Suppressor macrophage treated with lipopolysaccharide for 4 hours (primary cell): Measurements from ENCODE around the gene FGF18.
"Not testable (repeated sequence)": the region's sequence is repeated elsewhere in the genome, so short reads cannot be mapped to it uniquely, and the experiment has no call there.

ENCODE experiments used
- DNase-seq: peaks from one replicate; pipeline ENCODE4 v3.0.0-alpha.2; 2020

The FGF18 gene

DNA sequence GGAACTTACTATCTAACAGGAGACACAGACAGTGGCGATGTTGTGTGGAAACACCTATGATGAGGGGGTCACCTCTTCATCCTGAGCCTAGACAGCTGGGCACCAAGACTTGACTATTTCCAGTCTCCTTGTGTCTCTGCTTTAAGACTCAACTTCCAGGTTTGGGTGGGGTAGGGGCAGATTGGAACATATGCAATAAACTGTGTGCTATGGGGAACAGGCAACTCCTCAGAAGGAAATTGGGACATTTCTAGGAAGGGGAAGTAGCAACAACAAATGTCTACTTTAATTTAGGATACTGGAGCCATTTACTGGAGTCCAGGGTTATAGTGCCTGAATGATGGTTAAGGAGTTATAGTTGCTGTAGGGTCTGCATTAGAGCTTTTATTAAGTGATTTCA, 57.3 kb downstream of the FGF18 start:
- peak; percentile 3 for DNase-seq

DNA sequence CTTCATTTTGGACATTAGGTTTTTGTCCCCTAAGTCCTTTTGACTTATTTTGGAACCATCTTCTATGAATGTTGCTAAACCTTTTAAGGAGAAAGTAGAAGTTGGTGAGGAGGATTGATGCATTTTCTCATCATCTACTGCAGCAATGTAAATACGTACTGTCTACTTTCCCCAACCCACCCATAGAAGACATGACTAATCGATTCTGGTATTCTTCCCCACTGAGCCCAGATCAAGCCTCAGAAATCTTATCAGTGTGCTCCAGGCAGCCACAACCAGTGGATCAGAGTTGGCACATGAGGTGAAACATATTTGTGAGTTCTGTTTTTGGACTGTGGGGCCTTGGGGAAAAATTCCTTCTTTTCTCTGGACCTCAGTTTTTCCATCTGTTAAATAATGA, 57.7 kb downstream of the FGF18 start:
- no peak for DNase-seq

DNA sequence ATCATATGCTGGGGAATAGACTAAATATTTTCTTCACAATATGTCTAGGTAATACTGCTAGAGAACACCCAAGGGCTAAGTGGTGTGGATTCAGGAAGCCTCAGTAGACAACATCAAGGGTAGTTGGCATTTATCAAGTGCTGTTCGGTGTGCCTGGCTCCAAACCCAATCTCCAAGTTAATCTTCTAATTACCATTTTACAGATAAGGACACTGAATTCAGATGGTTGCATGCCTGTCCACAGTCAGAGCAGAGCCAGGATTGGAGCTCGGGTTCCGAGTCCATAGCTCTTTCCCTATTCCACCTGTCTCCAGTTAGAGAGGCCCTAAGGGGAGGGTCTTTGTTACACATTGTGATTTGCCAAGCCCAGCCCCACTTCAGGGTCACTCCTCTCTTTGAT, 58.2 kb downstream of the FGF18 start:
- no peak for DNase-seq

DNA sequence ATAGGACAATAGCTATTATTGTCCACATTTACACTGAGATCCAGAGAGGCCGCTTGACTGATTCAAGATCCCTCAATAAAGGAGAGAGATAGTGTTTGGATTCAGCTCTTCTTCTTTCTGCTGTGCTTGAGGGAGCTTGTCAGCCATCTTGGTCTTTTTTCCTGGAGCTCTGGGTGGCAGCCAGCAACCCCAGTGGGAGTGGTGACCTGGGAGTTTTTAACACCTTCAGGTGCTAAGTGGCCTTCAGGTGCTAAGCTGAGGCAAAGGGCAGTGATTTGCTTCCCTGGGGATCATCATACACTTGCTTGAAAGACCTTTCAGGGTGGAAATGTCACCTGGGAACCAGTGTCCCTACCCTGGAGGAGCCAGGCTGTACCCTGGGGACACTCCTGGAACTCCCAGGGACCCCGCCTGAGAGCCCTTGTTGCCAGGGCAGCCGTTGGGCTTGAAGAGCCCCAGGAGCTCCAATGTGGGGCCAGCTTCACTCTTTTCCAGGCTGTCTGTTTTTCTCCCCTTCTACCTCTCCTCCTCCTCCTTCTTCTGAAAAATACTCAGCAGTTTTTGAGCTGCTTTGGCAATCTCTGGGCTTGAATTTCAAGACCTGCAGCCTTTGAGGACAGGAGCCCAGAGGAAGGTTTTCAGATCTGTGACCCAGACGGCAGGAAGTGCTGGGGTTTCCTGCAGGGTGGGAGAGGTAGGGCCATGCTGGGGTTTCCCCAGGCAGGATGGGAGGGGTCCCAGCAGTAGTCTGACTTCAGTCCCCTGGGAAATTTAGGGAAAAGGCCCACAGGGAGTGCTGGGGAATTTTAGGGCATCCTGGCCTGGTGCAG, 59.7 kb downstream of the FGF18 start:
- no peak for DNase-seq

DNA sequence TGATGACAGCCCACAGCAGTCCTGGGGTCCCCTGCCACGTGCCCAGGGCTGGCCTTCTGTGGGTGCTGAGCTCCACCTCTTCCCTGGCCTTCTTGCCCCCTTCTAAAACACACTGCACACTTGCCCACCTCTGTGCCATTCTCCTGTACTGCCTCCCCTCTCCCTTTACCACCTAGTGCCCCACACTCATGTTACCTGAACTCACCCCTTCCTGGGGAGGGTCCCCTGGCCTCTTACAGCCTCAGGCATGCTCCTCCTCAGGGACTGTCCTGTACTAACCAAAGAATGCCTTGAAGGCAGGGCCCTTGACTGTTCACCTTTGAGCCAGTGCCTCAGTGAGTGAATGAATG, 60.3 kb downstream of the FGF18 start:
- no peak for DNase-seq

DNA sequence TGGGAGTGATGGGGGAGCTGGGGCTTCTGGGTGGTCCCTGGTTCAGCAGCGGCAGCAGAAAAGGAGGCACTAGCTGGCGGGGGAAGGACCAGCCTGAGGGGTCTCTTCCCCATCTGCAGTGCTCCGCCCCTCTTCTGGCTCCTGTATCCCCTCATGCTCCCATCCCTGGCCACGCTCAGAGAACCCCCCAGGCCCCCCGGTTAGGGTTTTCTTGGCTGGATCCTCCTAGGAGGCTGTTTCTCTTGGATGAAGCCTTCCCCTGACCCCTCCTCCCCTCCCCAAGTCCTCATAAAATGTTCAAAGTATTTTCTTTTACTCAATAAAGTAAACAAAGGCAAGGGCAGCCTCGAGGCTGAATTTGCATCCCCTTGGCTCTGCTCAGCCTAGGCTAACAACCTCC, 60.8 kb downstream of the FGF18 start:
- no peak for DNase-seq

DNA sequence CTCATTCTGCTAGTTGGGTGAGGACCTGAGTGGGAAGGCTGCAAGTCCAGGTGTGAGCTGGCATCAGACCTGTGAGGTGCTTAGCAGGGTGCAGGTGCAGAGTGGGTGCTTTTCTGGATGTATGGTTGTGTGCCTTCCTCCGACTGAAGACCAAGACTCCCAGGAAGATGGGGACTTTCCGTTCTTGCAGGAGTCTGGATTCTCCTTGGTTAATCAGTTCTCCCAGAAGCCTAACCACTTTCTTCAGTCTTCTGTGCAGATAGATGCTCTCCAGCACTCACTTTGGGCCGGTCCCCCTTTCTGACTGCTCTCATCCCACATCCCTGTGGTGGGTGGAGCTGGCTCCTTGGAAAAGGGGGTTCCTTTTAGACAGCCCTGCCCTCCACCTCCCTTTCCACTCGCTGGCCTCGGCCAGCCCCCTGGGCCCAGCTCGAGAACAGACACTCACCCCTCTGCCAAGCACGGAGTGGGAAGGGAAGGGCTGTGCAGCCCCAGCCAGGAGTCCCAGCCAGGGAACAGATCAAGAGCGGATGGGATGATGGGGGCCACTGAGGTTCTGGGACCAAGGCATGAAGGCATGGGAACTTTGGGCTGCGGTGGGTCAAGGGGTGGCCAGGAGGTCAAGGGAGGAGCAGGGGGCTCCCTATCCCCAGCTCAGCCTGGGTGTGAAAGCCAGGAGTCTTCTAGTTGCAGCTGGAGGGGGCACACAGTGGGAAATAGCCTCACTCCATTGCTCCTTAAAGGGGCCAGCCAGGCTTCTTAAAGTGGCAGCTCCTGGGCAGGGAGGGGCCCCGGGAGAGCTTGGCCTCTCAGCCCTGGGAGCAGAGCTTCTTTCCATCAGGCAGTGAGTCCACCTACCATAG, 62.4 kb downstream of the FGF18 start:
- DNase-seq, result peak; percentile 7

DNA sequence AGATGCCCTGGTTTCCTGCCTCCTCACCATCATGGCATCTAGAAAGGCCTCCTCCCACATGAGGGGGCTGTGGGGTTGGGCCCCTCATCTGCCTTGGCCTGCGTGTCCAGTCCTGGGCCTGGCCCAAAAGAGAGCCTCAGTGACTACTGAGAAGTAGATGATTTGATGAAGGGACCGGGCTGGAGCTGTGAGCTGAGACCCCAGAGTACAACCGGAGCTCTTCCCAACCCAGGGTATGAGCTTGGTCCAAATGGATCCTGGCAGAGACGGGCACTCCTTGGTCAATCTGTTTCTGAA, 62.9 kb downstream of the FGF18 start:
- no peak for DNase-seq

DNA sequence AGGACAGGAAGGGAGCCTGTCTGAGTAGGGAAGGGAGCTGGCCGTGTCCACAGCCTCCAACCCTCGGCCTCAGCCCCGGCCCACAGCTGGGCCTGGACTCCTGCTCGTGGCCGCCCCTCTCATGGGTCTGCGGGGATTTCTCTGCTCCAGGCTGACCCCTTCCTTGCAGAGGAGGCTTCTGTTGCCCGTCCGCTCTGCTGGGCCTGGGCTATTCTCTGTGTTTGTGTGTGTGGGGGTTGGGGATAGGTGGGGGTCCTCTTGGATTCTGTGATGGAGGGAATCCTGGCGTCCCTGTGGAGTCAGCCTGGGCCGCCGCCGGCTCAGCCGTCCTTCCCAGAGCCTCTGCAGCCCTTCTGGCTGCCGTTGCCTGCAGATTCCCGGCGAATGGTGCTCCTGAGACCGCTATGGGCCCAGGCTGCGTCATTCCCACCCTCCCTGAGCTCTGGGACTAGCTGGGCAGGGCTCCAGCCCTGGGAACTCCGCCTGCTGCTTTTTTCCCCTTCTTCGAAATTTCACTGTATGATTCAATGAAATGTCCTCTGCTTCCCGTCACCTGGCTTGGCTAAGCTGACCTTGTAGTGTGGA, 64.2 kb downstream of the FGF18 start:
- DNase-seq, result no peak

DNA sequence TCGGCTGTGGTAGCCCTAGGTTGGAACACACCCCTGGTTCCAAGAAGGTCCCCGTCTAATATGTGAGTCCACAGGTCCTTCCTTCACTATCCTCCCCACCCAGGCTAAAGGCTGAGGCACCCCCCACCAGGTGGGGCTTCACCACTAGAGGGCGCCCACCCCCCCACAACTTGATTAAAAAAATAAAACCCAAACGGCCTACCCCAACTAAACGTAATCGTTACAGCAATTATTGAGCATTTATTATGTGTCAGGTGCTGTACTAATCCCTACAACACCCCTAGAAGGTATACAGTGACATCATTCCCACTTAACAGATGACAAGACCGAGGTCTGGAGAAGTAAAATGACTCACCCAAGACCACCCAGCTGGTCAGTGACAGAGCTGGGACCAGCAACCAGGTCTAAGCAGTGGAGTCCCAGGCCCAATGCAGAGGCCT, 65.0 kb downstream of the FGF18 start:
- peak; percentile 54 for DNase-seq

DNA sequence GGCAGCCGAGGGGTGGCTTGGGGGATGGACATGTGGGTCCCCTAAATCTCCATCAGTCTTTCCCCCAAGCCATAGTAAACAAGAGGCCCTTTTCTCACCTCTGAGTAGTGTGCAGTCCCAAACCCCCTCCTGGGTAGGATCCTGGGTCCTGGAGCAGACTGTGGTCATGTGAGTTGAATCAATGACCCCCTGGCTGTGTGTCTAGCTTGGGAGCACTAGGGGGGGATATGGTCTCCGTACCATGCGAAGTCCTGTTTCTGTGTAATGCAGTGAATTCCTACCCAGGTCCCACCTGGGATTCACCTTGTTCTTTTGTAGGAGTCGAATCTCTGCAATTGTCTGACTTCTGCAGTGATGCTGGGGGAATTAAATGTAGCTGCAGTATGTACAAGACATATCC, 66.2 kb downstream of the FGF18 start:
- DNase-seq, result no peak

DNA sequence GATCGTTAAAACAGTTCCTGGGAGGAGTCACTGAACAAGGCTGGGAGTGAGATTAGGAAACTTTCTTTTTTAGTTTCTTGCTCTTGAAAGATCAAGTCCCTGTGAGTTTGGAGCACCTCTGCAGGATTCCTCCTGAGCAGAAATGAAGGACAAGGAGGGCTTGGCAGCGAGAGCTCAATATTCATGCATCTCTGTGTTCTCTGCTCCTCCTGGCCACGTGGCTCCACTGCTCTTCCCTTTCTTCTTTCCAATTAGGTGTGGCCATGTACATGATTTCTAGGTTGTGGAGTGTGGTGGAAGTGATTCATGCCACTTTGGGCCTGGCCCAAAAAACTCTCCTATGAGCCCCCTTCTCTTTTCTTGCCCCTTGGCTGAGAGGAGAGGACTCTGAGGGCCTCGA, 67.2 kb downstream of the FGF18 start:
- no peak for DNase-seq

DNA sequence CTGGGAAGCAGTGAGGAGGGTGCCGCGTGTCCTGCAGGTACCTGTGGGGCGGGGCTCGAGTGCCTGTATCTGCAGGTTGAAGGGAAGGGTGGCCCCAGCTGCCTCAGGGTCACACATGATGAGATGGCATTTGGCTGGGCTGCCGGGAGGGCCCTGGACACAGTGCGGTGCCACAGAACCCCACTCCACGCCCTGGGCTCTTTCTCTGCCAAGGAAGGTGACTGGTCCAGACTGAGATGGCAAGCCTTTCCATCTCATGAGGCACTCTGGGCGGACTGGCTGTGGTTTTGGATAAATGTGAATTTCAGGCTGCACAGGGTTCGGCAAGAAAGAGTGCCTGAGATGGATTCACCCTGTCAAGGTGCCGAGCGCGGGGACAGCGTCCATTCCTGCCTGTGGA, 69.4 kb downstream of the FGF18 start:
- DNase-seq, result no peak

DNA sequence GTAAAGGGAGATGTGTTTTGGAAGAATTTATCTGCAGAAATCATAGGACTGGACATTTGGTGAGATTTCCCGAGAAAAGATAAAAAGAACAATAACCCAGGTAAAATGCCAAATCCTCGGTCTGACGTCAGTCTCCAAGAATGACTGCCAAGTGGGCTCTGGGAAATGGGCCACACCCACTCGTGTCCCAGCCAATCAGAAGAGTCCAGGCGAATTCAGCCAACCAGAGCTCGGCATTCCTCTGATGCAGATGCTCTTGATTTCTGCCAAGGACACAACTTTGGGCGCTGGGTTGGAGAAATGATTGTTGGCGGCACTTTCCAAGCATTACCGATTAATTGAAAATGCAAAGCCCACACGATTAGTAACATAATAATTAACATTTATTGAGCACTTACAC, 73.3 kb downstream of the FGF18 start:
- no peak for DNase-seq

DNA sequence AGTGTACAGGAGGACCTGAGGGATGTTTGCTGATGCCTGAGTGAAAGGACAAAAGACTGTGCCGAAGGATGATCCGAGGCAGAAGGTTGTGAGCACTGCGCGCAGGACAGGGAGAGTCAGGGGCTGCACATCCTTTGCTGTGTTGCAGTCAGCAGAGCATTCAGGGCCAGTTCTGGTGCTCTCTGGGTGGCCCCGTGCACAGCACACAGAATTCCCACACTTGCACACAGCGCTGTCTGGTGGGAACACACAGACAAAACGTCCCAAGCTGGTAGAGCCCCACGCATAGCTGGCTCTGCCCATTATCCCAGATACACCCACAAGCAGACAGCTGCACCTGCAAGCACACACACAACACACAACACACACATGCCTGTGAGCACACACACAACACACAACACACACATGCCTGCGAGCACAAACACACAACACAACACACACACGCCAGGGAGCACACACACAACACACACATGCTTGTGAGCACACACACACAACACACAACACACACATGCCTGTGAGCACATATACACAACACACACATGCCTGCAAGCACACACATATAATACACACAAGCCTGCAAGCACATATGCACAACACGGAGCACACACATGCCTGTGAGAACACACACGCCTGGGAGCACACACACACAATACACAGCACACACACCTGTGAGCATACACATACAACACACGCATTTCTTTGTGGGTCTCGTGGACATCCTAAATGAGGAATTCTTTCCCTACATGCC, 74.4 kb downstream of the FGF18 start:
- DNase-seq, result no peak

DNA sequence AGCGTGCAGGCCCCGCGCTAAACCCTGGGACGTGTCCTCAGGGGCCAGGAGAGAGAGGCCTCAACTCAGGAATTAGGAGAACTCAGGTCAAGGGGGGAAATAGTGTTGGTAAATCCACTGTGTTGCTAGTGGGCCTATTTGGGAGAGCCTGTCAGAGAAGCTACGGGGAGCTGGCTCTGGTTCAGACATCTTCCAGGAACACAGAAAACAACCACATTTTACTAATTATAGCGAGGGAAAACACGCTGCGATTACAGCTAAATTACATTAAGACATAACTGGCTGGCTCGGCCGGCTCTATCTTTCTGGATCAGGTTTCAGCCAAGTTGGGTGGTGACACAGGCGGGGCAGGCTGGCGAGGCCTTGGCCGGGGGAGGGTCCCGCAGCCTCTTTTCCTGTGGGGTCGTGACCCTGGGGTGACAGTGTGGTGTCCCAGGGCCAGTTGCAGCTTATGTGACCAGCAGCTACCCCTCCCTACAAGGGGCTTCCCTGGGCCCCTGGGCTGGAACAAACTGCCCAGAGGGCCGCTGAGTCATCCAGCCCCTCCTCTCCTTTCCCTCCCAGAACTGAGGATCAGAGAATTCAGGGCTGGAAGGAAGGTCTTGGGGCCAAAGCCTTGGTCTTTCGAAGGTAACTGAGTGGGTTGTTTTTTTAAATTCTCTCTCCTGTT, 75.1 kb downstream of the FGF18 start:
- DNase-seq, result no peak

DNA sequence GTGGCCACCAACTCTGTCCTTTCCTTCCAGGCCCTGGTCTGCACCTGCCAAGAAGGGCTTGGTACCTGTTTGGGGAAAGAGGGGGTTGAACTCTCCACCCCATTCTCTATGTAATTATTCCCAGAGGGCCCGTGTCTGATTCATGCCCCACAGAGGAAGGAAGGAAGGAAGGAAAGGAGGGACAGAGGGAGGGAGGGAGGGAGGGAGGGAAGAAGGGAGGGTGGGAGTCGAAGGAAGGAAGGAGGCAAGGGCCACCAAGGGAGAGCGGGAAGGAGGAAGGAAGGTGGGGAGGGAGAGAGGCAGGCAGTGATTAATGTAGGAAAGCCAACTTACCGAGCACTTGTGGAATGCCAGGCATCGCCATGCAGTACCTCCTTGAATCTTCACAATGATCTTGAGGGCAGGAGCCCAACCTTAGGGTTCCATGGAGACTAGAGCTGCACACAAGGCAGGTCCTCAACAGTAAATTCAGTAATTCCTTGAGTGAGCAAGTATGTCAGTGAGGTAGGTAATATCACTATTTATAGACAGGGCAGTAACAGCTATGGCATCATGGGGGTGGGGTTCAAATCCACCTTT, 75.8 kb downstream of the FGF18 start:
- no peak for DNase-seq

DNA sequence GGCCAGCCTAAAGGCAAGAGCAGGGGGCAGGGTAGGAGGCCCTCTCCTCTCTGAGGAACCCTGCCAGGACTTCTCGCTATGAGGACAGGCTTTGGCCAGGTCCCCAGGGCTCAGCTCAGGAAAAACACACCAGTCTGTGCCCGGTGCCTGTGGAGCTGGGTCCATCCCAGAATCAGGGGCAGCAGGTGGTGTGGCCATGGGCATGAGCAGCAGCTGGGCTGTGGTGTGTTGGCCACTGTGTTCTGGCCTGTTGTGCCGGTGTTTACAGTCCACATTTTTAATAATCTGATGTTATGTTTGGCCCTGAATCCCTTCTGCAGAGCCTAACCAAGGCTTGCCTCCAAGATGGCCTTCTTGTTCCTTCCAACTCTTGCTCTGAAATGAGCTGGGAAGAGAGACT, 77.0 kb downstream of the FGF18 start:
- no peak for DNase-seq

DNA sequence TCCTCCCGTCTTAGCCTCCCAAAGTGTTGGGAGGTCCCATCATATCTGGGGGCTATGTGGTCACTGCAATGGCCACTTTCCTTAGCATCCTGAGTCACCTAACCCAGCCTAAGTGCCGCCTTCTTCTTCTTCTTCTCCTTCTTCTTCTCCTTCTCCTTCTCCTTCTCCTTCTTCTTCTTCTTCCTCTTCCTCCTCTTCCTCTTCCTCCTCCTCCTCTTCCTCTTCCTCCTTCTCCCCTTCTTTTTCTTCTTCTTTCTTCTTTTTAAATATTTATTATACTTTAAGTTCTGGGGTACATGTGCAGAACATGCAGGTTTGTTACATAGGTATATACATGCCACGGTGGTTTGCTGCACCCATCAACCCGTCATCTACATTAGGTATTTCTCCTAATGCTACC, 78.0 kb downstream of the FGF18 start:
- DNase-seq, result not testable (repeated sequence)

DNA sequence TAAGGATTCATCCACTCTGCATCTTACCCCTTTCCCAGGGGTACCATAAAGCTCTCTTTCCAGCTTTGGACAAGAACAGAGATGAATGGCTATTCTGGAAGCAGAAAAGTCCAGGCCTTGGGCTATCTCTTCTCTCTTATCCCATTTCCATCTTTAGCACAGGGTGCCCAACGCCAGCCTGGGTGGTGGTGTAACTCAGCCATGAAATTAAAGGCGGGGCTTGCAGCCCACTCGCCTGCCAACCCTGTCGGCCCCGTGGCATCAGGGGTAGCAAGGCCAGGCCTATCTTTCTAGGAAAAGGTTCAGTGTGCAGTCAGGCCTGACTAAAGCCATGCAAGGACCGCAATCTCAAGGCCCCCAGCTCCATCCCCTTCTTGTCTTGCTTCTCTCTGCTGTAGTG, 78.7 kb downstream of the FGF18 start:
- DNase-seq, result no peak

DNA sequence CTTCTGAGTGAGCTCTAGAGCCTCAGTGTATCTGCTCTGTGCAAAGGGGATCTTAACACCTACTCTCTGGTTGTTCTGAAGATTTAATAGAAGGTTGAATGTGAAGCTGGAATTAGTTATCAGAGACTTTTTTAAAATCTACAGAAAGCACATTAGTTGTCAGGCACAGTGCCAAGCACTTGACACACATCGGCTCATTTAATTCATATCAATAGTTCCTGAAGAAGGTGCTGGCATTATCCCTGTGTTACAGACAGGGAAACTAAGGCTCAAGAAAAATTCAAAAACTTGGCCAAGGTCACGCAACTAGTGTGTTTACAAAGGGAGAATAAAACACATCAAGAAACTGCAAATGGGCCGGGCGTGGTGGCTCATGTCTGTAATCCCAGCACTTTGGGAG, 80.2 kb downstream of the FGF18 start:
- DNase-seq, result no peak

DNA sequence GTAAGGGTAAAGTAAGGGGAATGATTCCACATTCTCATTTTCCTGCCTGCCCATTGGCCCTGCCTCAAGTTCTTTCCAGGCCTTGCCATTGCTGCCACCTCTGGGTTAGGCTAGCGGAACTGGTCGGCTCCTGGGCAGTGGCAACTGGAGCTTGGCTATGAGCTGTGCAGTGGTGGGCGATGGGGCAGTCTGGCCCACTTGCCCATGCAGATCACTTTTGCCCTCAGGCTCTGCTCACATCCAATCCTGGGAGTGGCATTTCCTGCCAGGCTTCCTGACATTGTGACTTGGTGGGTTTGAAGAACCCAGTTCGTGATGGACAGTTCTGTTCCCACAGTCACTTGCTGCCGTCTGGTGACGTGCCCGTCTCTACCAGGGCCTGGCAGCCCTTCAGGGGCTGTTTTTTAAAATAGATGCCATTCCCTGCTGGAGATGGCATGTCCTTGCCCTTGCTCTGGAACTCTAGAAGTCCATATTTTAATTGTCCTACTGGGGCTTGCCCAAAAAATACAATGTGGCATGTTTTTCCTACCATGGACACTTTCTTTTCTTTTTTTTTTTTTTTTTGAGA, 86.1 kb downstream of the FGF18 start:
- no peak for DNase-seq
